Left renal cortex interstitium (tissue), 4 donors: ENCODE measurements around the gene LYPLAL1. TPM values are rescaled to one million over a fixed set of nuclear protein-coding genes. Genes with fewer than 3 reads are reported as not detected.
A peak's percentile ranks its signal among the peaks of the same experiment; 100 is the strongest.
"Not testable (repeated sequence)": the region's sequence is repeated elsewhere in the genome, so short reads cannot be mapped to it uniquely, and the experiment has no call there.

ENCODE experiments used
- DNase-seq, 4 donors: peaks; one replicate each; pipeline ENCODE4 v3.0.0-alpha.2; 2013; ENCODE audit warnings: low read depth in 4 of 4, low spot score in 2 of 4, missing footprints in 1 of 4
- polyA plus RNA-seq, 4 donors: library from polyadenylated mRNA; unstranded; fragments of 120-200 nt; gene quantifications; one replicate each; pipeline ENCODE4 v1.2.1, GENCODE V29; 2013; ENCODE audit not compliant: insufficient read length in 4 of 4

LYPLAL1 gene
- polyA plus RNA-seq, 4 donors, result 41.5 to 64.1 (median 53.2) TPM

GRCh38 chr1:219161371-219161770 lies 12.3 kb upstream of the LYPLAL1 start:
- DNase-seq, result no peak

GRCh38 chr1:219163401-219163954 lies 10.2 kb upstream of the LYPLAL1 start:
- no peak for DNase-seq

GRCh38 chr1:219171192-219171935 lies 2.3 kb upstream of the LYPLAL1 start:
- no peak for DNase-seq

- DNase-seq, result no peak
Observed at GRCh38 chr1:219172821-219173220, 857 bp upstream of the LYPLAL1 start.

- no peak for DNase-seq
Observed at GRCh38 chr1:219173434-219173757, 282 bp upstream of the LYPLAL1 start.

- peak; percentile 22 to 54 (median 46) for DNase-seq
Observed at GRCh38 chr1:219174460-219175211, 958 bp downstream of the LYPLAL1 start.

GRCh38 chr1:219175212-219175564 lies 1.5 kb downstream of the LYPLAL1 start:
- DNase-seq, result no peak

- DNase-seq, result no peak
Observed at GRCh38 chr1:219176168-219176567, 2.5 kb downstream of the LYPLAL1 start.

- no peak for DNase-seq
Observed at GRCh38 chr1:219177363-219177762, 3.7 kb downstream of the LYPLAL1 start.

- no peak for DNase-seq
Observed at GRCh38 chr1:219177940-219178339, 4.3 kb downstream of the LYPLAL1 start.

- no peak for DNase-seq
Observed at GRCh38 chr1:219179293-219179692, 5.6 kb downstream of the LYPLAL1 start.

- DNase-seq, result no peak
Observed at GRCh38 chr1:219184337-219184736, 10.7 kb downstream of the LYPLAL1 start.

- no peak for DNase-seq
Observed at GRCh38 chr1:219185486-219186117, 11.9 kb downstream of the LYPLAL1 start.

- DNase-seq, result no peak
Observed at GRCh38 chr1:219188331-219188803, 14.7 kb downstream of the LYPLAL1 start.

- peak in 1 of 4 donors; percentile 31 for DNase-seq
Observed at GRCh38 chr1:219189021-219189824, 15.5 kb downstream of the LYPLAL1 start.

GRCh38 chr1:219189952-219190351 lies 16.3 kb downstream of the LYPLAL1 start:
- DNase-seq, result no peak

- no peak for DNase-seq
Observed at GRCh38 chr1:219190605-219191004, 16.9 kb downstream of the LYPLAL1 start.

- DNase-seq, result not testable (repeated sequence)
Observed at GRCh38 chr1:219195833-219196232, 22.2 kb downstream of the LYPLAL1 start.

- no peak for DNase-seq
Observed at GRCh38 chr1:219201656-219202055, 28.0 kb downstream of the LYPLAL1 start.

- DNase-seq, result no peak
Observed at GRCh38 chr1:219202567-219202966, 28.9 kb downstream of the LYPLAL1 start.
